HG03103 (cell line): ENCODE data around the gene LAMC1.

ENCODE experiments used
- ATAC-seq: cut with Tn5 transposase; IDR thresholded peaks from one replicate; pipeline ENCODE4 v1.9.1; 2021; ENCODE audit warnings: low read depth; ENCODE audit not compliant: unreplicated experiment

LAMC1 gene

GRCh38 chr1:183180218-183180617 lies 157.0 kb downstream of the LAMC1 start:
- ATAC-seq = no peak

- no peak for ATAC-seq
These were observed 157.4 kb downstream of the LAMC1 start for GRCh38 chr1:183180634-183181056.

- ATAC-seq = no peak
These were observed 162.8 kb downstream of the LAMC1 start, which contains the start of gene LAMC2 for GRCh38 chr1:183185941-183186490. Gene LAMC2 (plus strand): TSS chr1:183186264. CDS start chr1:183186353, 89 bp downstream.

- no peak for ATAC-seq
These were observed 163.6 kb downstream of the LAMC1 start for GRCh38 chr1:183186841-183187240.

- no peak for ATAC-seq
These were observed 165.0 kb downstream of the LAMC1 start for GRCh38 chr1:183188240-183188639.

GRCh38 chr1:183191833-183192232 lies 168.6 kb downstream of the LAMC1 start:
- no peak for ATAC-seq

- ATAC-seq = no peak
These were observed 170.8 kb downstream of the LAMC1 start for GRCh38 chr1:183193963-183194525.

- peak; percentile 93 for ATAC-seq
These were observed 171.4 kb downstream of the LAMC1 start for GRCh38 chr1:183194527-183195141.

- ATAC-seq = peak; percentile 39
These were observed 171.9 kb downstream of the LAMC1 start for GRCh38 chr1:183195142-183195574.
